ENCODE results near the gene ME3. TPM values are rescaled to one million over a fixed set of nuclear protein-coding genes. Genes with fewer than 3 reads are reported as not detected.
"Not testable (repeated sequence)": the region's sequence is repeated elsewhere in the genome, so short reads cannot be mapped to it uniquely, and the experiment has no call there.

The ME3 gene
- total RNA-seq, 1 experiment from 2014 or later, result 22.1 TPM

GRCh38 chr11:86621854-86622253 is 50.6 kb downstream of the ME3 start:
- no peak for DNase-seq (ENCODE audit: low read depth)

GRCh38 chr11:86620891-86621521 is 51.4 kb downstream of the ME3 start:
- DNase-seq (ENCODE audit: low read depth), result peak; percentile 63

- not testable (repeated sequence) for DNase-seq (ENCODE audit: low read depth)
Measured at GRCh38 chr11:86619428-86619827, 53.0 kb downstream of the ME3 start.

- peak; percentile 45 for DNase-seq (ENCODE audit: low read depth)
Measured at GRCh38 chr11:86617502-86617901, 54.9 kb downstream of the ME3 start.

GRCh38 chr11:86615487-86615886 is 56.9 kb downstream of the ME3 start:
- no peak for DNase-seq (ENCODE audit: low read depth)

GRCh38 chr11:86610559-86611341 is 61.7 kb downstream of the ME3 start:
- no peak for DNase-seq (ENCODE audit: low read depth)

GRCh38 chr11:86608251-86608799 is 64.1 kb downstream of the ME3 start:
- DNase-seq (ENCODE audit: low read depth), result peak; percentile 79

- peak; percentile 77 for DNase-seq (ENCODE audit: low read depth)
Measured at GRCh38 chr11:86606836-86607481, 65.5 kb downstream of the ME3 start.

GRCh38 chr11:86606270-86606835 is 66.1 kb downstream of the ME3 start:
- DNase-seq (ENCODE audit: low read depth), result peak; percentile 50

GRCh38 chr11:86596861-86597586 is 75.4 kb downstream of the ME3 start:
- DNase-seq (ENCODE audit: low read depth), result peak; percentile 57

GRCh38 chr11:86595955-86596354 is 76.5 kb downstream of the ME3 start:
- DNase-seq (ENCODE audit: low read depth), result no peak

- DNase-seq (ENCODE audit: low read depth), result peak; percentile 22
Measured at GRCh38 chr11:86595451-86595850, 77.0 kb downstream of the ME3 start.

GRCh38 chr11:86594746-86595145 is 77.7 kb downstream of the ME3 start:
- peak; percentile 42 for DNase-seq (ENCODE audit: low read depth)

GRCh38 chr11:86593833-86594232 is 78.6 kb downstream of the ME3 start:
- DNase-seq (ENCODE audit: low read depth), result no peak

- peak; percentile 96 for DNase-seq (ENCODE audit: low read depth)
Measured at GRCh38 chr11:86592659-86593451, 79.6 kb downstream of the ME3 start.

GRCh38 chr11:86592047-86592591 is 80.3 kb downstream of the ME3 start:
- DNase-seq (ENCODE audit: low read depth), result peak; percentile 41

GRCh38 chr11:86591631-86592030 is 80.8 kb downstream of the ME3 start:
- no peak for DNase-seq (ENCODE audit: low read depth)

- DNase-seq (ENCODE audit: low read depth), result no peak
Measured at GRCh38 chr11:86589856-86590589, 82.4 kb downstream of the ME3 start.

- no peak for DNase-seq (ENCODE audit: low read depth)
Measured at GRCh38 chr11:86589204-86589603, 83.2 kb downstream of the ME3 start.

All from LHCN-M2 (cell line).